ENCODE results near the gene SLC66A3.

DNA sequence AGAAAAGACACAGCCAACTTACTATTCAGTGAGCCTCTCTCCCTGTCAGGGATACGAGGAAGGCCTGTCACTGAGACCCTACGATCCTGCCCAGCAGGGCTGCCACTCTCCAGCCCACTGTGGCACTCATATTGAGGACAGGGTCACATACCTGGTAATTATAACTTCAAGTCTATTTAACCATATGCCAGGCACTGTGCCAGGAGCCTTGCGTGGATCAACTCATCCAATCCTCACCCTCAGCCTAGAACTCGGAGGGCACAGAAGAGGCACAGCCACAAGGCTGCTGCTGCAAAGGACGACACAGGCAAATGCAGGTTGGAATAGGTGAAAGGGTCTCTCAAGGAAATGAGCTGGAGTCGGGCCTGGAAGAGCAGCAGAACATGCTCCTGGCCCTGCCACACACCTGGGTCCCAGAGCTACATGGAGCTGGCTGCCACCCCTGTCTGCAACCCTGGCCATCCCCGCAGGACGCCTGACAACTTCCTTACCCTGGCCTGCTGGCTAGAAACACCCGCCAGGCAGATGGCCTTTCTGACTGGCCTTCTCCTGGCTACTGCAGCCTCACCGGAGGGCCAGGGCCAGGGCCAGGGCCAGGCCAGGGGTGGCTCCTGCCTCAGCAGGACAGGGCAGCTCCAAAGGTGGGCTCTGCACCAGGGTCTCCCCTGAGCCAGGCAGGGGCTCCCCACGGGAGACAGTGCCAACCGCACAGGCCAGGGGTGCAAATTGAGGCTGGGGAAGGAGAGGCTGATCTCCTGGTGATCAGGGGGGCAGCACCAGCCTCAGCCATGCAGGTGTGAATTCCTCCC lies 32.1 kb upstream of the SLC66A3 start:
- TF ChIP-seq EP300 (IDR thresholded peaks at IDR 0.05; ENCODE audit: low read depth), result no peak
- TF ChIP-seq, protein P1, sequence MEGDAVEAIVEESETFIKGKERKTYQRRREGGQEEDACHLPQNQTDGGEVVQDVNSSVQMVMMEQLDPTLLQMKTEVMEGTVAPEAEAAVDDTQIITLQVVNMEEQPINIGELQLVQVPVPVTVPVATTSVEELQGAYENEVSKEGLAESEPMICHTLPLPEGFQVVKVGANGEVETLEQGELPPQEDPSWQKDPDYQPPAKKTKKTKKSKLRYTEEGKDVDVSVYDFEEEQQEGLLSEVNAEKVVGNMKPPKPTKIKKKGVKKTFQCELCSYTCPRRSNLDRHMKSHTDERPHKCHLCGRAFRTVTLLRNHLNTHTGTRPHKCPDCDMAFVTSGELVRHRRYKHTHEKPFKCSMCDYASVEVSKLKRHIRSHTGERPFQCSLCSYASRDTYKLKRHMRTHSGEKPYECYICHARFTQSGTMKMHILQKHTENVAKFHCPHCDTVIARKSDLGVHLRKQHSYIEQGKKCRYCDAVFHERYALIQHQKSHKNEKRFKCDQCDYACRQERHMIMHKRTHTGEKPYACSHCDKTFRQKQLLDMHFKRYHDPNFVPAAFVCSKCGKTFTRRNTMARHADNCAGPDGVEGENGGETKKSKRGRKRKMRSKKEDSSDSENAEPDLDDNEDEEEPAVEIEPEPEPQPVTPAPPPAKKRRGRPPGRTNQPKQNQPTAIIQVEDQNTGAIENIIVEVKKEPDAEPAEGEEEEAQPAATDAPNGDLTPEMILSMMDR (IDR thresholded peaks at IDR 0.05), result no peak
- TF ChIP-seq POLR2AphosphoS5 (IDR thresholded peaks at IDR 0.05), result no peak
- TF ChIP-seq POLR2A (IDR thresholded peaks at IDR 0.05), result no peak

Data from transverse colon (tissue), 4 donors.